ENCODE measurements around the gene MCUB. TPM values are rescaled to one million over a fixed set of nuclear protein-coding genes. Genes with fewer than 3 reads are reported as not detected.

The MCUB gene
- total RNA-seq, 2 donors from 2014 or later, result 17.4 to 18.9 TPM

GRCh38 chr4:109614466-109614865 is 54.4 kb downstream of the MCUB start:
- no peak for DNase-seq (ENCODE audit: low spot score)
- intact Hi-C loops (cut with DNase I), result no loop called here

- DNase-seq (ENCODE audit: low spot score), result no peak
- intact Hi-C loops (cut with DNase I), result no loop called here
Measured at GRCh38 chr4:109615742-109616141, 55.7 kb downstream of the MCUB start.

GRCh38 chr4:109616243-109616642 is 56.2 kb downstream of the MCUB start:
- no peak for DNase-seq (ENCODE audit: low spot score)
- intact Hi-C loops (cut with DNase I), result no loop called here

GRCh38 chr4:109622626-109623025 is 62.6 kb downstream of the MCUB start:
- intact Hi-C loops (cut with DNase I), result no loop called here
- DNase-seq (ENCODE audit: low spot score), result no peak

- DNase-seq (ENCODE audit: low spot score), result no peak
- intact Hi-C loops (cut with DNase I), result no loop called here
Measured at GRCh38 chr4:109624536-109624935, 64.5 kb downstream of the MCUB start.

GRCh38 chr4:109627361-109627760 is 67.3 kb downstream of the MCUB start:
- no peak for DNase-seq (ENCODE audit: low spot score)
- intact Hi-C loops (cut with DNase I), result no loop called here

GRCh38 chr4:109629775-109630174 is 69.7 kb downstream of the MCUB start:
- no peak for DNase-seq (ENCODE audit: low spot score)
- intact Hi-C loops (cut with DNase I), result no loop called here

- no peak for DNase-seq (ENCODE audit: low spot score)
- intact Hi-C loops (cut with DNase I), result no loop called here
Measured at GRCh38 chr4:109631532-109632108, 71.6 kb downstream of the MCUB start.

- DNase-seq (ENCODE audit: low spot score), result no peak
- intact Hi-C loops (cut with DNase I), result no loop called here
Measured at GRCh38 chr4:109640644-109641043, 80.6 kb downstream of the MCUB start.

- intact Hi-C loops (cut with DNase I), result no loop called here
- no peak for DNase-seq (ENCODE audit: low spot score)
Measured at GRCh38 chr4:109645874-109646710, 86.0 kb downstream of the MCUB start.

GRCh38 chr4:109648266-109648996 is 88.4 kb downstream of the MCUB start:
- intact Hi-C loops (cut with DNase I), result no loop called here
- no peak for DNase-seq (ENCODE audit: low spot score)

GRCh38 chr4:109648997-109649575 is 89.0 kb downstream of the MCUB start:
- DNase-seq (ENCODE audit: low spot score), result no peak
- intact Hi-C loops (cut with DNase I), result no loop called here

GRCh38 chr4:109649872-109650271 is 89.8 kb downstream of the MCUB start:
- intact Hi-C loops (cut with DNase I), result no loop called here
- no peak for DNase-seq (ENCODE audit: low spot score)

GRCh38 chr4:109655396-109655795 is 95.3 kb downstream of the MCUB start:
- intact Hi-C loops (cut with DNase I), result no loop called here

GRCh38 chr4:109657854-109658418 is 97.9 kb downstream of the MCUB start:
- intact Hi-C loops (cut with DNase I), result no loop called here
- DNase-seq (ENCODE audit: low spot score), result no peak

More at GRCh38 chr4:109655396-109655795, 95.3 kb downstream of the MCUB start:
- no peak for DNase-seq (ENCODE audit: low spot score)

GRCh38 chr4:109658871-109659410 is 98.9 kb downstream of the MCUB start:
- no peak for DNase-seq (ENCODE audit: low spot score)
- intact Hi-C loops (cut with DNase I), result no loop called here

- intact Hi-C loops (cut with DNase I), result no loop called here
- no peak for DNase-seq (ENCODE audit: low spot score)
Measured at GRCh38 chr4:109662116-109662515, 102.1 kb downstream of the MCUB start.

- no peak for DNase-seq (ENCODE audit: low spot score)
- intact Hi-C loops (cut with DNase I), result no loop called here
Measured at GRCh38 chr4:109662771-109663170, 102.7 kb downstream of the MCUB start.

- intact Hi-C loops (cut with DNase I), result no loop called here
- no peak for DNase-seq (ENCODE audit: low spot score)
Measured at GRCh38 chr4:109665783-109666485, 105.9 kb downstream of the MCUB start.
